Measurements from ENCODE around the gene TJP2.

The TJP2 gene

DNA sequence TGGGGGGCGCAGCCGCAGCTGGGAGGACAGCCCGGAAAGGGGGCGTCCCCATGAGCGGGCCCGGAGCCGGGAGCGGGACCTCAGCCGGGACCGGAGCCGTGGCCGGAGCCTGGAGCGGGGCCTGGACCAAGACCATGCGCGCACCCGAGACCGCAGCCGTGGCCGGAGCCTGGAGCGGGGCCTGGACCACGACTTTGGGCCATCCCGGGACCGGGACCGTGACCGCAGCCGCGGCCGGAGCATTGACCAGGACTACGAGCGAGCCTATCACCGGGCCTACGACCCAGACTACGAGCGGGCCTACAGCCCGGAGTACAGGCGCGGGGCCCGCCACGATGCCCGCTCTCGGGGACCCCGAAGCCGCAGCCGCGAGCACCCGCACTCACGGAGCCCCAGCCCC lies 47.0 kb downstream of the TJP2 start:
- DNase-seq (ENCODE audit: extremely low read depth in 1 of 2, low read depth in 1 of 2): no peak

GRCh38 chr9:69222970-69223369 lies 48.9 kb downstream of the TJP2 start:
- no peak for DNase-seq (ENCODE audit: extremely low read depth in 1 of 2, low read depth in 1 of 2)

GRCh38 chr9:69223605-69224004 lies 49.5 kb downstream of the TJP2 start:
- no peak for DNase-seq (ENCODE audit: extremely low read depth in 1 of 2, low read depth in 1 of 2)

DNA sequence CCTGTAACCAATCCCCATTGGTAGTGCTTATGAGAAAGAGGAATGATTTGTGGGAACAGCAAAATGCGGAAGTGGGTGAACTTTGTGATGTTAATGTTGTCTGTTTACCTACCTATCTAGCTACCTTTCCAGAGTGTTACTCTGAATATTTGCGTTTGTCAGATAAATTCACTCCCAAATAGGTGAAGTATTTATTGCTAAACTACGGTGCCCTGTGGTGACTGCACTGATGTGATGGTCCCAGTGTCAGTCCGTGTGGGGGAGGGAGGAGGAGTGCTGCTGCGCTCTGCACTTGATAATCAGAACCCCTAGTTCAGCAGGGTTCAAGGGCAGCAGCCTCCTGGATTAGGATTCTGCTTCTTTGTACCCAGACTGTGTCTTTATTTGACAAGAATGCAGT lies 55.3 kb downstream of the TJP2 start:
- DNase-seq (ENCODE audit: extremely low read depth in 1 of 2, low read depth in 1 of 2): no peak

DNA sequence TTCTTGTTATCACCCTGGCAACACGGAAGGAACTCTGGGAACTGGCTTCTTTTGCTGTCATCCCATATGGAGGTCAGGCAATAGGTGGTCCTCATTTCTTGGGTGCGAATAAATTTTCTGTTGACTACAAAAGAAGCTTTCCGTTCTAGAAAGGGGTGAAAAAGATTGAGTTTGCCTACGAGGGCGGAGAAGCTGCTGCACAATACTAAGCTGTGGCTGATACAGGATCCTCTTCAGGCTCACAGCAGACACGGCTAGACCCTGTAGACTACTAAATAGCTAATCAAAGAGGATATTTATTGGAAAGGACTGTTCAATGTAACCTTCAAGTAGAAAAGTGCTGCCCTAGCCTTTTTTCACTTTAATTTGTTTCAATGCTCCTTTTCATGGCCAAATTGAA lies 58.1 kb downstream of the TJP2 start:
- no peak for DNase-seq (ENCODE audit: extremely low read depth in 1 of 2, low read depth in 1 of 2)

DNA sequence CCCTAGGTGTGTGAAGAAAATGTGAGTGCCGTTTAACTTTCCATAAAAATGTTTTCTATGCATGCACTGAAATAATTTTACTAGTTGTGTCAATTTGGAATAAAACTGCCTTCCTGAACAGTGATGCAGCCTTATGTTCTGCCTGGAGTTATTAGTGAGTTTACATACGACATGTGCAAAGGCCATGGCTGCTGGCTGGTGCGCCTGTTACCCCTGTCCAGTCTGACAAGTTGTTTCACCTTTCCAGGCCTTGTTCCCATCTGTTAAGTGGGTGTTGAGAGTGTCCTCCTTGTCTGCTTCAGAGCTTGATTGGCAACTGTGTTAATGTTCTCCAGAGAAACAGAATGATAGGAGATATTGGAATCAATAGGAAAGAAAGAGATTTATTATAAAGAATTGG lies 60.6 kb downstream of the TJP2 start:
- DNase-seq (ENCODE audit: extremely low read depth in 1 of 2, low read depth in 1 of 2): no peak

DNA sequence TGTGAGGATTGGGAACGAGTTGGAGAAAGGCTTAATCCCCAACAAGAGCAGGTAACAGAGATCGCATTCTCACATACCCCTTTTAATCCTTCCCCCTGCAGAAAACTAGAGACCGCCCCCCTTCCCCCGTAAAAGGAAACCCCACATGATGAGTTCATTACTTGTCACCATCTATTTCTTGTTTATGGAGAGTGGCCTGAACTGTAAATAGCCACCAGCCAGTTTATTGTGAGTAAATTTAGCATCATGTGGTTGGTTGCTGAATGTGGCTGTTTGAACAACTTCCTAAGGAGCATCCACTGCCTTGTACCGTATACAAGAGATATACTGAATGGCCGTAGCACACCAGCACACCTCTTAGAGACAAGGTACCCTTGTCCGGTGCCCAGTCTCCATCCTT lies 62.1 kb downstream of the TJP2 start:
- DNase-seq (ENCODE audit: extremely low read depth in 1 of 2, low read depth in 1 of 2): no peak

- DNase-seq (ENCODE audit: extremely low read depth in 1 of 2, low read depth in 1 of 2): no peak
These were observed 63.7 kb downstream of the TJP2 start for GRCh38 chr9:69237702-69238295.

GRCh38 chr9:69243116-69243515 lies 69.0 kb downstream of the TJP2 start:
- DNase-seq (ENCODE audit: extremely low read depth in 1 of 2, low read depth in 1 of 2): no peak

DNA sequence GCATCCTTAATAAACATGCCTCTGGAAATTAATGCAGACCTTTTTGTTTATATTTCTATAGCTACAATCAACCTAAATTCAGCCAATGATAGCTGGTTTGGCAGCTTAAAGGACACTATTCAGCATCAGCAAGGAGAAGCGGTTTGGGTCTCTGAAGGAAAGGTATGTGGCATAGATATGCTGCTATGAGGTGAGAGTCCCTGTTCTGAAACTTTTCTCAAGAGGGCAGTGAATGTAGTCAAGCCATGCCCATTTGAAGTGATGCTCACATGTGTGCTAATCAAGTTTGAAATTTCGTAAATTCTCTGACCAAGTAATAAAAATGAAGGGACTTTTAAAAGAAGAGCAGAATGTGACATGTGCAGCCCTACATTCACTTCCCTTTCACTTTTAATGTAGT lies 72.6 kb downstream of the TJP2 start:
- no peak for DNase-seq (ENCODE audit: extremely low read depth in 1 of 2, low read depth in 1 of 2)

GRCh38 chr9:69248005-69248404 lies 73.9 kb downstream of the TJP2 start:
- DNase-seq (ENCODE audit: extremely low read depth in 1 of 2, low read depth in 1 of 2): no peak

DNA sequence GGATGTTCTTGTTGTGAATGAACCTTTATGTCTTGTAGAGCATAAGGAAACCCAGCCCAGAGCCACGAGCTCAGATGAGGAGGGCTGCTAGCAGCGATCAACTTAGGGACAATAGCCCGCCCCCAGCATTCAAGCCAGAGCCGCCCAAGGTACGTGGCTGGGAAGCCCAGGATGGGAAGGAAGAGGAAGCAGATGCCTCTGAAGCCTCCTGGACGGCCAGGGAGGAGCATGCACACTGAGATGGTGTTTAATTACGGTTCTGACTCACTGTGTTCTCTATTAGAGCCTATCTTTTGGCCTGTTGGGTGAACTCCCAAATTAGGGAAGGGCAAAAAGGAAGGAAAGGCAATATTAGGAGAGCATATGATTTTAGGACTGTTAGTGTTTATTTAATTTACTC lies 75.3 kb downstream of the TJP2 start:
- DNase-seq (ENCODE audit: extremely low read depth in 1 of 2, low read depth in 1 of 2): no peak

- no peak for DNase-seq (ENCODE audit: extremely low read depth in 1 of 2, low read depth in 1 of 2)
These were observed 76.6 kb downstream of the TJP2 start for GRCh38 chr9:69250681-69251080.

DNA sequence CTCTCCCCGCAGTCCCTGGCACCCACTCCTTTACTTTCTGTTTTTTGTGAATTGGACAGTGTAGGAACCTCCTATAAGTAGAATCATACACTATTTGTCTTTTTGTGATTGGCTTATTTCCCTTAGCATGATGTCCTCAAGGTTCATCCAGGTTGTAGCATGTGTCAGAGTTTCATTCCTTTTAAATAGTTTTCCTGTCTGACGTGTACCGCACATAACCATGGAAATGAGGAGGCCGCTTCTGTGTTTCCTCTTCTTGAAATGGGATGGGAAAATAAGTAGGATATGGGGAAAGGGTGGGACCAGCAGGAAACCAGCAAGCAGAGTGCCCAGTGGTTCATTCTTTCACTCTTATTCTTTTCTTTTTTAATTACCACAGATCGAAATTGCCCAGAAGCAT lies 78.4 kb downstream of the TJP2 start:
- DNase-seq (ENCODE audit: extremely low read depth in 1 of 2, low read depth in 1 of 2): no peak

DNA sequence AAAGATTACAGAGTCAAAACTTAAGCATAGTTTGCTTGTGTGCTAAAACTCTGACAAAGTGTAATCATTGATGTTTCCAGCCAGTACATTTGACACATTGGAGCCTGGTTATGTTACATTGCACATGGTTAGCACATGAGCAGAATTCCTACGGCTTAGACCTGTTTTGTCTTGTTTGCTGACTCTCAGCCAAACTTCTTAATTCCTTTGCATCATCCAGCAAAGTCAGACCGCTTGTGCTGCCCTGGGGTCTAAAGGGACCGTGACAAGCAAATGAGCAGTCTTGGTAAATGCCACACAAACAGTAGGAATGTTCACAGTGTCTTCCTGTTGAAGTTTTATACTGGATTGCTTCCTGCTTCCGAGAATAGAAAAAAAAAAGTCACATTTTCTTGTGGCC lies 79.0 kb downstream of the TJP2 start:
- DNase-seq (ENCODE audit: extremely low read depth in 1 of 2, low read depth in 1 of 2): no peak

DNA sequence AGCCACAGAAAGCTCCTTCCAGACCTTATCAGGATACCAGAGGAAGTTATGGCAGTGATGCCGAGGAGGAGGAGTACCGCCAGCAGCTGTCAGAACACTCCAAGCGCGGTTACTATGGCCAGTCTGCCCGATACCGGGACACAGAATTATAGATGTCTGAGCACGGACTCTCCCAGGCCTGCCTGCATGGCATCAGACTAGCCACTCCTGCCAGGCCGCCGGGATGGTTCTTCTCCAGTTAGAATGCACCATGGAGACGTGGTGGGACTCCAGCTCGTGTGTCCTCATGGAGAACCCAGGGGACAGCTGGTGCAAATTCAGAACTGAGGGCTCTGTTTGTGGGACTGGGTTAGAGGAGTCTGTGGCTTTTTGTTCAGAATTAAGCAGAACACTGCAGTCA lies 80.1 kb downstream of the TJP2 start:
- no peak for DNase-seq (ENCODE audit: extremely low read depth in 1 of 2, low read depth in 1 of 2)

- DNase-seq (ENCODE audit: extremely low read depth in 1 of 2, low read depth in 1 of 2): no peak
These were observed 81.5 kb downstream of the TJP2 start for GRCh38 chr9:69255591-69255990.

DNA sequence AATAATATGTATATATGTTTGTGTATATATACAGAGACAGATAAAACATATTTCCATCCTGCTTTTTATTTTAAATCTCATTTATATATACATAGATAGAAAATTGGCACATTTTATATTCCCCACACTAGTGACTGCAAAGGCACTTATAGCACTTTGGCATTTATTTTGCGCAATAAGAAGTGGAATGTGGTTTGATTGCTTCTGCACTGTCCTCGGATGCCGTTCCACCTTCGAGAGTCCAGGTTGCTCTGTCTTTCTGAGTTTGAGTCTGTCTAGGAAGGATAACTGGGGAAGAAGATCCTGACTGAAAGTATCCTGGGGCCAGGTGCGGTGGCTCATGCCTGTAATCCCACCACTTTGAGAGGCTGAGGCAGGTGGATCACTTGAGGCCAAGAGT lies 84.5 kb downstream of the TJP2 start:
- no peak for DNase-seq (ENCODE audit: extremely low read depth in 1 of 2, low read depth in 1 of 2)

DNA sequence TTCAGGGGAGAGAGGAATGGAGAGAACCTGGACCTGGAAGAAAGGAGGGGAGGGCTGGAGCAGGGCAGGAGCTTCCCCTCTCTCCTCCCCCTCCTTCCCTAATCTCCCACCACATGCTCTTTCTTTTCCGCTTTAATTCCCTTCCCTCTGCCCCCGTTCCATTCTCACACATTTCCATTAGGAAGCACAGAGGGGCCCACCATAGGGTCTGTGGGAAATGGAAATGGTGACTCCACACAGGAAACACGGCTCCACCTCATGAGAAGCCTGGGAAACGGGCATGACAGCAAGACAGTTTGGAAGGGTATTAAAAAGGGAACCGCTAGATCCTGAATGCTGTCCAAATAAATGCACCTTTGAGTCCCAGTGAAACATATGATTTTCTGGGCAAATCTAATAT lies 86.1 kb downstream of the TJP2 start:
- no peak for DNase-seq (ENCODE audit: extremely low read depth in 1 of 2, low read depth in 1 of 2)

GRCh38 chr9:69261636-69262035 lies 87.6 kb downstream of the TJP2 start:
- no peak for DNase-seq (ENCODE audit: extremely low read depth in 1 of 2, low read depth in 1 of 2)

DNA sequence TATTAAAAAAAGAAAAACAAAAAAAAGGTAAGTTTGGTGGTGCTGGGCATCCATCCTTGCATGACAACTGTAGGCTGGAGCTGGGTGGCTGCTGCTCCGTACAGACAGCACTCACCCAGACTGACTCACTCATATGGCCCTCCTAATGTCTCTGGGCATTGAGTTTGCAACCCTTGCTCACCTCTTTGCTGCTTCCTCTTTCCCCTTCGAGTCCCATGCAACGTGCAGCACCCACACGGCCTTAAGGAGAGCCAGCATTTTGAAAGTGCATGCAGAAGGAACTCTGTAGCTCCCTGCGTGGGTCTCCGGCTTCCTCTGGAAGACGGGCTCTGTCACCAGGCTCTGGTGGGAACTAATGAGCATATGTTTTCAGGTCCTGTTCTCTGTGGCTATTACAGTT lies 90.4 kb downstream of the TJP2 start:
- DNase-seq (ENCODE audit: extremely low read depth in 1 of 2, low read depth in 1 of 2): no peak

DNA sequence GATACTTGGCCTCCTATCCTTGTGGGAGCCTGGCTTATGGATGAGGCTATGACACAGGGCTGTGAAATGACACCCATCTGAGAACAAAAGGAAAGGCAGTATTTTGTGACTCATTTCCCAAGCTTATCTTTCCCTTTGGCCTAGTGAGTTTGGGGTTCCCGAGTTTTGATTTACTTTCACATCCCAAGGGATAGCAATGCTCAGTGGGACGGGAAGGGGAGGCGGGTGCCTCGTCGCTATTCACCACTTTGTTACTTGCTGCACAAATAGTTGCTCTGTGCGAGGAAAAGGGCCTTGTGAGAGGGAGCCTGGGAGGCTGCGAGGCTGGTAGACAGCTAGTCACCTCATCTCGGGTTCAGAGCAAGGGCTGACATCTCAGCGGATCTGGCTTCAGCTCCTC lies 91.8 kb downstream of the TJP2 start:
- DNase-seq (ENCODE audit: extremely low read depth in 1 of 2, low read depth in 1 of 2): no peak

DNA sequence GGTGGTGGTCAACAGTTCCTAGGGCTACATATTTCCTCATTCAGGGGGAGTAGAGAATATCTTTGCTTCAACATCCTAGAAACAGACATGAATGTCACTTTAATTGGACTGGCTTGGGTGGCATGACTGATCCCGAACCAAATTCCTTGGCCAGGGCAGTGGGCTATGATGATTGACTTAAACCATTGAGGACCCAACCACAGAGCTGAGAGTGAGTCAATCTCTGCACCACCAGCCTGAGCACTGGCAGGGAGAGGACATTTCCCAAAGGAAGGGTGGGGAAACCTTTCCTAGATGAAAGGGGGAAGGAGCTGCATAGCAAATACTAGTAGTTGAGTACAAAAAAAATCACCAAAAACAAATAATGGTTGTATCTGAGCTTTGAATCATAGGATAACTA lies 98.1 kb downstream of the TJP2 start:
- no peak for DNase-seq (ENCODE audit: extremely low read depth in 1 of 2, low read depth in 1 of 2)

GRCh38 chr9:69273161-69273560 lies 99.1 kb downstream of the TJP2 start:
- DNase-seq (ENCODE audit: extremely low read depth in 1 of 2, low read depth in 1 of 2): no peak

All from stimulated activated CD8-positive, alpha-beta memory T cell treated with anti-CD3 and anti-CD28 coated beads, Interleukin-7, amount 100 ng/mL, for 48 hours (primary cell).